Lower leg skin (tissue), 4 donors: ENCODE results near the gene VKORC1L1. TPM values are rescaled to one million over a fixed set of nuclear protein-coding genes. Genes with fewer than 3 reads are reported as not detected.

Source experiments
- DNase-seq, 2 donors: peaks; one replicate each; pipeline ENCODE4 v3.0.0-alpha.2; 2019; ENCODE audit warnings: low spot score in 2 of 2
- H3K4me3 ChIP-seq: fragments of 200-600 bp; sonication (generic); 2 replicates; pipeline ENCODE4 v1.5.1; 2017; ENCODE audit warnings: mild to moderate bottlenecking, low read depth; ENCODE audit not compliant: poor library complexity, severe bottlenecking
- CTCF ChIP-seq, 3 donors: fragments of 450-650 bp; IDR thresholded peaks; one replicate each; pipeline ENCODE4 v1.5.1; 2016; ENCODE audit warnings: antibody characterized with exemption in 3 of 3, mild to moderate bottlenecking in 3 of 3, moderate library complexity in 2 of 3
- POLR2A ChIP-seq, 2 donors: fragments of 450-650 bp; IDR thresholded peaks; one replicate each; pipeline ENCODE4 v1.6.1; 2016 to 2017; ENCODE audit warnings: antibody characterized with exemption in 2 of 2, mild to moderate bottlenecking in 1 of 2, moderate library complexity in 1 of 2
- WGBS, 2 donors: methylation state at CpG; one replicate each; pipeline ENCODE4 v1.1.5; 2018; 5-methylcytosine and 5-hydroxymethylcytosine counted together
- intact Hi-C: fragments of 100-400 bp; cut with DNase I; formaldehyde crosslinking; loops from one replicate; pipeline ENCODE4 v1.15.0; 2023; ENCODE audit warnings: low total_unique reads
- total RNA-seq, 4 donors: library from RNA; depleted of rRNA; stranded (reverse); fragments of >200 nt; gene quantifications; one replicate each; pipeline ENCODE4 v1.1.0, GENCODE V29; 2016

VKORC1L1 gene
- total RNA-seq, 4 donors from 2014 or later = 23.5 to 26.4 (median 25.0) TPM

DNA sequence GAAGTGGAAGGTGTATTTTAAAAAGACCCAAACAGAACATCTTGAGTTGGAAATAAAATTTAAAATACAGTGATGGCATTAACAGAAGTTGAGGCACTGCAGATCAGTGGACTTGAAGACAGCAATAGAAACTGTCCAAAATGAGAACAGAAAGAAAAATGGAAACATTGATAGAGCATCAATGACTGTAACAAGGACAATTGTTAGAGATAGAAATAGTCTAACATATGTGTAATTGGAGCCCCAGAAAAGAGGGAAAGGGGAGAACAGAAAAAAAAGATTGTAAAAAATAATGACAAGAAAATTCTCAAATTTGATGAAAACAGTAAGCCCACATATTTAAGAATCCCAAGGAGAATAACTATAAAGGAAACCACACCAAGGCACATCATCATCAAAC lies 29.4 kb downstream of the VKORC1L1 start:
- no peak for DNase-seq
- intact Hi-C loops = no loop called here
- TF ChIP-seq POLR2A (IDR thresholded peaks at IDR 0.05) = no peak
- TF ChIP-seq CTCF (IDR thresholded peaks at IDR 0.05) = no peak
- no peak overlapping the region for H3K4me3 ChIP-seq

DNA sequence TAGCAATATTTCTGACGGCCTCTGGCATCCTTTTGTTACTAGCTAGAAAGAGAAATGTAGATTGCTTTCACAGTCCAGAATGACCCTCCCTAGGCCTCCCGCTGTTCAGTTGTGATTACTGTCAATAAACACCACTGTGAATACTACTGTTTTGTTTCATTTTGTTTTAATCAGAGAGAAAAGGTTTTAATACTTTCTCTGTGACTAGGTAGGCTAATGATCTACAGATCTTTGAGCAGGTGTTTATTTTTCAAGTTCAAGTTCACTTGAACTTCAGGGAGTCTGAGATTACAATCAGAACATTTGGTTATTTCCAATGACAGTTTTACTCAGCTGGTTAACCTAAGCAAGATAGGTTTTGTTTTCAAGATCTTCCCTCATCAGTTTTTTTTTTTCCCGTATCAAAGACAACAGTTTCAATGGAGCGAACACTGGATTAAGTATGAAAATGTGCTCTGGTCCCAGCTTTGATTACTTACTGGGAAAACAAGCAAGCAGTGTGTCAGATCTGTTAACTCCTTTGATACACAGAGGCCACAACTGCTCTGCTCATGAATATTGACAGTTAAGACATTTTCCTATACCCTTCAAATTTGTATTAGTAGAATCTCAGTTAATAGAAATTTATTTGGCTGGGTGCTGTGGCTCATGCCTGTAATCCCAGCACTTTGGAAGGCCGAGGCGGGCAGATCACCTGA lies 34.8 kb downstream of the VKORC1L1 start:
- no peak overlapping the region for H3K4me3 ChIP-seq
- 89% methylated on average over 6 of the region's 6 CpGs for WGBS, 2 donors
- DNase-seq = no peak
- no peak for TF ChIP-seq CTCF (IDR thresholded peaks at IDR 0.05)
- TF ChIP-seq POLR2A (IDR thresholded peaks at IDR 0.05) = no peak
- intact Hi-C loops = no loop called here

DNA sequence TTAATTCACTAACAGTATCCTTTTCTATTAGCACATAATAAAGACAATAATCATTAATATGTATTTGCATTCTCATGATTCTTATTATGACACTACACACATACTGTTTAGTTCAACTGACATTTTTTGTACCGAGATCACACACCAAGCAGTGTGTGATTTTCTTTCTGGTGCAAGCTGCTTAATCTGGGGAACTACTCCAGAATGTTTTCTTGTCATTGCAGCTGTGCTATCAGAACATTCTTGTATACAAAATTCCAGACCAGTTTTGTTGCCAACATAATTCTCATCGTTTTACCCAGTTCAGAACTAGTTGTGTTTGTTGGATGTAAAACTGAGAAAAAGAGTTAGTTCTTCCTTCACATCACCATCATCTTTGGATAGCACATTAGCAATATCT lies 37.4 kb downstream of the VKORC1L1 start:
- no peak for DNase-seq
- intact Hi-C loops = no loop called here
- no peak overlapping the region for H3K4me3 ChIP-seq
- 38 to 39% methylated on average over 2 of the region's 2 CpGs for WGBS, 2 donors
- TF ChIP-seq CTCF (IDR thresholded peaks at IDR 0.05) (no peak), POLR2A (IDR thresholded peaks at IDR 0.05) (no peak)

DNA sequence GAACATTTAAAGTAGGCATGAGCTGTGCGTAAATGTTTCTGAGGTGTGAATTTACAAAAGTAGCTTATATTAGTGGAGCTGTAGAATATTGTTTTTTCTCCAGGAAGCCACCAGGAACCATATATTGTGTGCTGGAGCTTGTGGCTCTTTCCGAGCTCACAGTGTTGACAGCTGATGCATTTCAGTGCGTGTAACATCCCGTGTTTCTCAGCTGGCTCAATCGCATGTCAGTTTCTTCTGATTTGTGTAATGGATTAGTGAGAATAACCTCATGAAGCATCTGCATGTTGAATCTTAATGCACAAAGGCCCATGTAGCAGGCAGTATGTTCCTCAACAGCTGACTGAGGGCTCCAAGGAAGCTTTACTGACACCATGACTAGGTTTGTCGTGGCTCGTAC lies 39.4 kb downstream of the VKORC1L1 start:
- intact Hi-C loops = no loop called here
- 91 to 93% methylated on average over 7 of the region's 7 CpGs for WGBS, 2 donors
- DNase-seq = no peak
- no peak overlapping the region for H3K4me3 ChIP-seq
- TF ChIP-seq POLR2A (IDR thresholded peaks at IDR 0.05) = no peak
- no peak for TF ChIP-seq CTCF (IDR thresholded peaks at IDR 0.05)

GRCh38 chr7:65915921-65916657 lies 43.2 kb downstream of the VKORC1L1 start:
- DNase-seq = no peak
- no peak for TF ChIP-seq CTCF (IDR thresholded peaks at IDR 0.05)
- no peak for TF ChIP-seq POLR2A (IDR thresholded peaks at IDR 0.05)
- intact Hi-C loops = no loop called here
- H3K4me3 ChIP-seq = no peak overlapping the region
- 91 to 94% methylated on average over 8 of the region's 8 CpGs for WGBS, 2 donors
